Urinary bladder (tissue), 4 donors: ENCODE measurements around the gene MED13L. TPM values are rescaled to one million over a fixed set of nuclear protein-coding genes. Genes with fewer than 3 reads are reported as not detected.
A peak's percentile ranks its signal among the peaks of the same experiment; 100 is the strongest.

ENCODE experiments used
- DNase-seq: peaks from one replicate; pipeline ENCODE4 v3.0.0-alpha.2; 2015; ENCODE audit errors: extremely low spot score
- H3K27ac ChIP-seq: one replicate; pipeline ENCODE4 v1.5.1; 2013; ENCODE audit warnings: low read depth, mild to moderate bottlenecking, moderate library complexity
- H3K36me3 ChIP-seq: one replicate; pipeline ENCODE4 v1.6.1; 2013; ENCODE audit warnings: mild to moderate bottlenecking, moderate library complexity; ENCODE audit not compliant: insufficient read depth
- H3K4me1 ChIP-seq: one replicate; pipeline ENCODE4 v1.6.1; 2013; ENCODE audit warnings: mild to moderate bottlenecking, moderate library complexity; ENCODE audit not compliant: insufficient read depth
- H3K4me3 ChIP-seq: one replicate; pipeline ENCODE4 v1.5.1; 2013; ENCODE audit warnings: low read depth, low read length
- WGBS: extraction: QIAGEN DNeasy Blood & Tissue Kit; methylation state at CpG from one replicate; pipeline ENCODE4 v1.1.7; 2013; 5-methylcytosine and 5-hydroxymethylcytosine counted together
- polyA plus RNA-seq: library from polyadenylated mRNA; stranded (reverse); fragments of 200-250 nt; gene quantifications from one replicate; pipeline ENCODE4 v1.2.3, GENCODE V29; 2013
- total RNA-seq: library from RNA; depleted of rRNA; stranded (reverse); fragments of >200 nt; gene quantifications from one replicate; pipeline ENCODE4 v1.2.3, GENCODE V29; 2014
- donor health status: healthy with polysubstance abuse.
- donor health status: healthy.

Gene MED13L
- total and polyA plus RNA-seq, 2 donors, result 41.4 to 273 TPM

GRCh38 chr12:116009805-116010204 lies 267.7 kb downstream of the MED13L start:
- WGBS, result 61% methylated on average over 4 of the region's 4 CpGs
- Histone ChIP-seq H3K27ac (no peak overlapping the region), H3K4me1 (no peaks in the 10 kb centered on the region), H3K4me3 (no peak overlapping the region), H3K36me3 (peaks cover 6% of the 10 kb centered on the region)
- DNase-seq, result no peak

GRCh38 chr12:116006141-116006540 lies 271.4 kb downstream of the MED13L start:
- H3K36me3 ChIP-seq, result peaks cover 2% of the 10 kb centered on the region
- no peak for DNase-seq
- no peak overlapping the region for H3K4me3 ChIP-seq
- WGBS, result 95% methylated on average over 2 of the region's 2 CpGs
- no peaks in the 10 kb centered on the region for H3K4me1 ChIP-seq
- no peak overlapping the region for H3K27ac ChIP-seq

- DNase-seq, result no peak
- Histone ChIP-seq H3K27ac (no peak overlapping the region), H3K4me3 (no peak overlapping the region), H3K4me1 (no peaks in the 10 kb centered on the region), H3K36me3 (peaks cover 2% of the 10 kb centered on the region)
- WGBS, result 93% methylated on average over 6 of the region's 6 CpGs
Measured at GRCh38 chr12:116002890-116003536, 274.5 kb downstream of the MED13L start.

GRCh38 chr12:116000252-116000651 lies 277.2 kb downstream of the MED13L start:
- WGBS, result 79% methylated on average over 5 of the region's 5 CpGs
- peaks cover 4% of the 10 kb centered on the region for H3K36me3 ChIP-seq

GRCh38 chr12:115999582-115999981 lies 277.9 kb downstream of the MED13L start:
- 70% methylated on average over 2 of the region's 2 CpGs for WGBS
- no peaks in the 10 kb centered on the region for H3K4me1 ChIP-seq
- DNase-seq, result no peak
- no peak overlapping the region for H3K27ac ChIP-seq
- H3K36me3 ChIP-seq, result peaks cover 9% of the 10 kb centered on the region
- no peak overlapping the region for H3K4me3 ChIP-seq

More at GRCh38 chr12:116000252-116000651, 277.2 kb downstream of the MED13L start:
- Histone ChIP-seq H3K4me1 (no peaks in the 10 kb centered on the region), H3K4me3 (no peak overlapping the region), H3K27ac (no peak overlapping the region)
- DNase-seq, result no peak

GRCh38 chr12:115998794-115999478 lies 278.6 kb downstream of the MED13L start:
- 53% methylated on average over 10 of the region's 10 CpGs for WGBS
- H3K36me3 ChIP-seq, result peaks cover 10% of the 10 kb centered on the region

GRCh38 chr12:115998119-115998633 lies 279.3 kb downstream of the MED13L start:
- 54% methylated on average over 3 of the region's 3 CpGs for WGBS
- H3K27ac ChIP-seq, result no peak overlapping the region
- H3K4me1 ChIP-seq, result no peaks in the 10 kb centered on the region
- DNase-seq, result peak; percentile 21
- H3K4me3 ChIP-seq, result no peak overlapping the region
- H3K36me3 ChIP-seq, result peaks cover 11% of the 10 kb centered on the region

More at GRCh38 chr12:115998794-115999478, 278.6 kb downstream of the MED13L start:
- DNase-seq, result no peak
- H3K4me1 ChIP-seq, result no peaks in the 10 kb centered on the region
- H3K4me3 ChIP-seq, result no peak overlapping the region
- H3K27ac ChIP-seq, result no peak overlapping the region

- DNase-seq, result no peak
- H3K27ac ChIP-seq, result no peak overlapping the region
- 93% methylated on average over 2 of the region's 2 CpGs for WGBS
- H3K36me3 ChIP-seq, result peaks cover 11% of the 10 kb centered on the region
- no peaks in the 10 kb centered on the region for H3K4me1 ChIP-seq
- no peak overlapping the region for H3K4me3 ChIP-seq
Measured at GRCh38 chr12:115993737-115994136, 283.8 kb downstream of the MED13L start.

GRCh38 chr12:115990241-115990640 lies 287.3 kb downstream of the MED13L start:
- WGBS, result 95% methylated on average over 3 of the region's 3 CpGs
- Histone ChIP-seq H3K36me3 (peaks cover 7% of the 10 kb centered on the region), H3K4me3 (no peak overlapping the region)

GRCh38 chr12:115988625-115989563 lies 288.6 kb downstream of the MED13L start:
- H3K27ac ChIP-seq, result no peak overlapping the region
- WGBS, result 81% methylated on average over 8 of the region's 8 CpGs
- H3K36me3 ChIP-seq, result peaks cover under 1% of the 10 kb centered on the region
- H3K4me1 ChIP-seq, result no peaks in the 10 kb centered on the region
- H3K4me3 ChIP-seq, result no peak overlapping the region
- DNase-seq, result no peak

More at GRCh38 chr12:115990241-115990640, 287.3 kb downstream of the MED13L start:
- no peak for DNase-seq
- Histone ChIP-seq H3K27ac (no peak overlapping the region), H3K4me1 (no peaks in the 10 kb centered on the region)

GRCh38 chr12:115988212-115988611 lies 289.3 kb downstream of the MED13L start:
- no peak for DNase-seq
- 43% methylated on average over 2 of the region's 2 CpGs for WGBS
- H3K4me1 ChIP-seq, result no peaks in the 10 kb centered on the region
- H3K27ac ChIP-seq, result no peak overlapping the region
- H3K4me3 ChIP-seq, result no peak overlapping the region
- H3K36me3 ChIP-seq, result peaks cover 4% of the 10 kb centered on the region

- Histone ChIP-seq H3K4me3 (no peak overlapping the region), H3K27ac (no peak overlapping the region), H3K4me1 (no peaks in the 10 kb centered on the region), H3K36me3 (peaks cover 7% of the 10 kb centered on the region)
- WGBS, result 83% methylated on average over 4 of the region's 4 CpGs
- no peak for DNase-seq
Measured at GRCh38 chr12:115984616-115985015, 292.9 kb downstream of the MED13L start.

- no peak for DNase-seq
- 84% methylated on average over 5 of the region's 5 CpGs for WGBS
- H3K4me1 ChIP-seq, result no peaks in the 10 kb centered on the region
- no peak overlapping the region for H3K27ac ChIP-seq
- peaks cover 7% of the 10 kb centered on the region for H3K36me3 ChIP-seq
- H3K4me3 ChIP-seq, result no peak overlapping the region
Measured at GRCh38 chr12:115983226-115983798, 294.2 kb downstream of the MED13L start.
